ENCODE data around the gene CMTM6.
A peak's percentile ranks its signal among the peaks of the same experiment; 100 is the strongest.

CMTM6 gene

DNA sequence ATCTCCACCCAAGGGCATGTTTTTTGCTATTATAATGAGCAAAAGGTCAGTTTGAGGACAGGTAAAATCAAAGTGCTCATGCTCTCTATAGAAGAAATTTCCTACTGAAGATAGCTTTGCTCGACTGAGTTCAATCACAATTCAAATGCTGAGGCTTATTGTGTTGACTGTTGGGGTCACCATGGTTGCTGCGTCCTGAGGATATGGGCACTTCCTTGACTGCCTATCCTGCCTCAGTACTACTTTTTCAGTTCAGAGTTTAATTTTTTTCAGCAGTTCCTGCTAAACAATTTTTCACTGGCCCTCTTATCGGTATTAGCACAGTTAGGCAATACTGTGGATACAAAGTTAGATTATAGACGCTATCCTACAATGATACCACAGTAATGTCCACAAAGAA, 3.8 kb upstream of the CMTM6 start:
- Histone ChIP-seq H3K4me1 (ENCODE audit: control insufficient read depth, insufficient read depth, low read length) (no peaks in the 10 kb centered on the region), H3K36me3 (ENCODE audit: control insufficient read depth in 2 of 2, insufficient read depth in 1 of 2, low read length in 2 of 2) (no peaks in the 10 kb centered on the region), H3K27ac (ENCODE audit: extremely low read depth, low read depth, low read length) (no peak overlapping the region), H3K4me3 (ENCODE audit: low read depth, low read length) (no peak overlapping the region), H3K9me3 (ENCODE audit: control insufficient read depth, insufficient read depth, low read depth, low read length) (no peaks in the 10 kb centered on the region)
- POLR2A ChIA-PET, result no interaction called here
- TF ChIP-seq REPIN1 (tag by site-specific recombination; IDR thresholded peaks at IDR 0.05; ENCODE audit: low read depth), result no peak
- no peak for TF ChIP-seq HOXA7 (CRISPR knock-in tag; IDR thresholded peaks at IDR 0.05; ENCODE audit: borderline replicate concordance)
- TF ChIP-seq, protein P1, sequence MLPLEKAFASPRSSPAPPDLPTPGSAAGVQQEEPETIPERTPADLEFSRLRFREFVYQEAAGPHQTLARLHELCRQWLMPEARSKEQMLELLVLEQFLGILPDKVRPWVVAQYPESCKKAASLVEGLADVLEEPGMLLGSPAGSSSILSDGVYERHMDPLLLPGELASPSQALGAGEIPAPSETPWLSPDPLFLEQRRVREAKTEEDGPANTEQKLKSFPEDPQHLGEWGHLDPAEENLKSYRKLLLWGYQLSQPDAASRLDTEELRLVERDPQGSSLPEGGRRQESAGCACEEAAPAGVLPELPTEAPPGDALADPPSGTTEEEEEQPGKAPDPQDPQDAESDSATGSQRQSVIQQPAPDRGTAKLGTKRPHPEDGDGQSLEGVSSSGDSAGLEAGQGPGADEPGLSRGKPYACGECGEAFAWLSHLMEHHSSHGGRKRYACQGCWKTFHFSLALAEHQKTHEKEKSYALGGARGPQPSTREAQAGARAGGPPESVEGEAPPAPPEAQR (tag by site-specific recombination; IDR thresholded peaks at IDR 0.05), result no peak
- TF ChIP-seq ZNF530 (tag by site-specific recombination; IDR thresholded peaks at IDR 0.05; ENCODE audit: low read depth), result no peak
- TF ChIP-seq, protein P2, sequence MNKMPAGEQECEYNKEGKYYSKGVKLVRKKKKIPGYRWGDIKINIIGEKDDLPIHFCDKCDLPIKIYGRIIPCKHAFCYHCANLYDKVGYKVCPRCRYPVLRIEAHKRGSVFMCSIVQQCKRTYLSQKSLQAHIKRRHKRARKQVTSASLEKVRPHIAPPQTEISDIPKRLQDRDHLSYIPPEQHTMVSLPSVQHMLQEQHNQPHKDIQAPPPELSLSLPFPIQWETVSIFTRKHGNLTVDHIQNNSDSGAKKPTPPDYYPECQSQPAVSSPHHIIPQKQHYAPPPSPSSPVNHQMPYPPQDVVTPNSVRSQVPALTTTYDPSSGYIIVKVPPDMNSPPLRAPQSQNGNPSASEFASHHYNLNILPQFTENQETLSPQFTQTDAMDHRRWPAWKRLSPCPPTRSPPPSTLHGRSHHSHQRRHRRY (tag by site-specific recombination; IDR thresholded peaks at IDR 0.05), result no peak
- no peak for TF ChIP-seq ZNF24 (tag by site-specific recombination; IDR thresholded peaks at IDR 0.05)
- no peak for TF ChIP-seq ZNF394 (tag by site-specific recombination; IDR thresholded peaks at IDR 0.05; ENCODE audit: borderline replicate concordance)
- TF ChIP-seq, protein P3, sequence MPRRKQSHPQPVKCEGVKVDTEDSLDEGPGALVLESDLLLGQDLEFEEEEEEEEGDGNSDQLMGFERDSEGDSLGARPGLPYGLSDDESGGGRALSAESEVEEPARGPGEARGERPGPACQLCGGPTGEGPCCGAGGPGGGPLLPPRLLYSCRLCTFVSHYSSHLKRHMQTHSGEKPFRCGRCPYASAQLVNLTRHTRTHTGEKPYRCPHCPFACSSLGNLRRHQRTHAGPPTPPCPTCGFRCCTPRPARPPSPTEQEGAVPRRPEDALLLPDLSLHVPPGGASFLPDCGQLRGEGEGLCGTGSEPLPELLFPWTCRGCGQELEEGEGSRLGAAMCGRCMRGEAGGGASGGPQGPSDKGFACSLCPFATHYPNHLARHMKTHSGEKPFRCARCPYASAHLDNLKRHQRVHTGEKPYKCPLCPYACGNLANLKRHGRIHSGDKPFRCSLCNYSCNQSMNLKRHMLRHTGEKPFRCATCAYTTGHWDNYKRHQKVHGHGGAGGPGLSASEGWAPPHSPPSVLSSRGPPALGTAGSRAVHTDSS (tag by site-specific recombination; IDR thresholded peaks at IDR 0.05), result no peak
- no peak for TF ChIP-seq ZNF423 (tag by site-specific recombination; IDR thresholded peaks at IDR 0.05)
- TF ChIP-seq, protein P4, sequence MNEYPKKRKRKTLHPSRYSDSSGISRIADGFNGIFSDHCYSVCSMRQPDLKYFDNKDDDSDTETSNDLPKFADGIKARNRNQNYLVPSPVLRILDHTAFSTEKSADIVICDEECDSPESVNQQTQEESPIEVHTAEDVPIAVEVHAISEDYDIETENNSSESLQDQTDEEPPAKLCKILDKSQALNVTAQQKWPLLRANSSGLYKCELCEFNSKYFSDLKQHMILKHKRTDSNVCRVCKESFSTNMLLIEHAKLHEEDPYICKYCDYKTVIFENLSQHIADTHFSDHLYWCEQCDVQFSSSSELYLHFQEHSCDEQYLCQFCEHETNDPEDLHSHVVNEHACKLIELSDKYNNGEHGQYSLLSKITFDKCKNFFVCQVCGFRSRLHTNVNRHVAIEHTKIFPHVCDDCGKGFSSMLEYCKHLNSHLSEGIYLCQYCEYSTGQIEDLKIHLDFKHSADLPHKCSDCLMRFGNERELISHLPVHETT (tag by site-specific recombination; IDR thresholded peaks at IDR 0.05), result no peak
- no peak for TF ChIP-seq ZNF837 (tag by site-specific recombination; IDR thresholded peaks at IDR 0.05)
- CTCF ChIA-PET, result interaction anchor here (0.7 to 1.2 kb wide), 2 partner anchors 159 to 161 kb away, joined by 3 to 5 read pairs; no protein-coding TSS in a partner anchor

DNA sequence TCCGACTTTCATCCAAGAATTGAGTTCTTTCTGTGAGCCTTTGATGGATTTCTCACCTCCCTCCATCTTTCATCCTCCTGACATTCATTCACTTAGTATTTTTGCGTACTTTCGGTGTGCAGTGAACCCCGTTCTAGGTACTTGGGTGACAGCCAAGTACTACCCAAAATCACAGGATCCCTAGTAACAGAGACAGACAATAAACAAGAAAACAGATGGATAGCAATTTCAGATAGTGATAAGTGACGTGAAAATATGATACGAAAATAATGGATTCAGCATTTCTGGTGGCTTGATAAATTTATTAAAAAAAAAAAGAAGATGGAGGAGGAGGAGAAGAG, 264 bp upstream of the CMTM6 start:
- Histone ChIP-seq H3K4me1 (ENCODE audit: control insufficient read depth, insufficient read depth, low read length) (peaks cover 4% of the 10 kb centered on the region; the same call in 1 of the 2 replicates), H3K27ac (ENCODE audit: extremely low read depth, low read depth, low read length) (no peak overlapping the region)
- POLR2A ChIA-PET, result interaction anchor here (0.6 to 1.9 kb wide), 3 partner anchors 67 to 672 kb away, joined by 3 to 7 read pairs (median 3); partner anchors contain the start of genes CNOT10 and DYNC1LI1

More for the DNA sequence above, 264 bp upstream of the CMTM6 start:
- Histone ChIP-seq H3K36me3 (ENCODE audit: control insufficient read depth in 2 of 2, insufficient read depth in 1 of 2, low read length in 2 of 2) (no peaks in the 10 kb centered on the region), H3K4me3 (ENCODE audit: low read depth, low read length) (peak overlapping the region; percentile 90), H3K9me3 (ENCODE audit: control insufficient read depth, insufficient read depth, low read depth, low read length) (no peaks in the 10 kb centered on the region)
- TF ChIP-seq ZNF76 (tag by site-specific recombination; IDR thresholded peaks at IDR 0.05; ENCODE audit: borderline replicate concordance, low read depth) (no peak), ZNF621 (tag by site-specific recombination; IDR thresholded peaks at IDR 0.05) (no peak), SCRT2 (tag by site-specific recombination; IDR thresholded peaks at IDR 0.05) (no peak), ZNF785 (tag by site-specific recombination; IDR thresholded peaks at IDR 0.05) (no peak), ZNF600 (tag by site-specific recombination; IDR thresholded peaks at IDR 0.05) (no peak), ZNF184 (tag by site-specific recombination; IDR thresholded peaks at IDR 0.05) (no peak), ZNF274 (IDR thresholded peaks at IDR 0.05; ENCODE audit: low read length) (no peak), ZNF274 (tag by site-specific recombination; IDR thresholded peaks at IDR 0.05; ENCODE audit: borderline replicate concordance) (no peak), KLF9 (tag by site-specific recombination; IDR thresholded peaks at IDR 0.05; ENCODE audit: low read depth) (no peak), OSR2 (tag by site-specific recombination; IDR thresholded peaks at IDR 0.05) (no peak)
- TF ChIP-seq, protein P5, sequence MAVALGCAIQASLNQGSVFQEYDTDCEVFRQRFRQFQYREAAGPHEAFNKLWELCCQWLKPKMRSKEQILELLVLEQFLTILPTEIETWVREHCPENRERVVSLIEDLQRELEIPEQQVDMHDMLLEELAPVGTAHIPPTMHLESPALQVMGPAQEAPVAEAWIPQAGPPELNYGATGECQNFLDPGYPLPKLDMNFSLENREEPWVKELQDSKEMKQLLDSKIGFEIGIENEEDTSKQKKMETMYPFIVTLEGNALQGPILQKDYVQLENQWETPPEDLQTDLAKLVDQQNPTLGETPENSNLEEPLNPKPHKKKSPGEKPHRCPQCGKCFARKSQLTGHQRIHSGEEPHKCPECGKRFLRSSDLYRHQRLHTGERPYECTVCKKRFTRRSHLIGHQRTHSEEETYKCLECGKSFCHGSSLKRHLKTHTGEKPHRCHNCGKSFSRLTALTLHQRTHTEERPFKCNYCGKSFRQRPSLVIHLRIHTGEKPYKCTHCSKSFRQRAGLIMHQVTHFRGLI (tag by site-specific recombination; IDR thresholded peaks at IDR 0.05), result no peak
- TF ChIP-seq, protein P6, sequence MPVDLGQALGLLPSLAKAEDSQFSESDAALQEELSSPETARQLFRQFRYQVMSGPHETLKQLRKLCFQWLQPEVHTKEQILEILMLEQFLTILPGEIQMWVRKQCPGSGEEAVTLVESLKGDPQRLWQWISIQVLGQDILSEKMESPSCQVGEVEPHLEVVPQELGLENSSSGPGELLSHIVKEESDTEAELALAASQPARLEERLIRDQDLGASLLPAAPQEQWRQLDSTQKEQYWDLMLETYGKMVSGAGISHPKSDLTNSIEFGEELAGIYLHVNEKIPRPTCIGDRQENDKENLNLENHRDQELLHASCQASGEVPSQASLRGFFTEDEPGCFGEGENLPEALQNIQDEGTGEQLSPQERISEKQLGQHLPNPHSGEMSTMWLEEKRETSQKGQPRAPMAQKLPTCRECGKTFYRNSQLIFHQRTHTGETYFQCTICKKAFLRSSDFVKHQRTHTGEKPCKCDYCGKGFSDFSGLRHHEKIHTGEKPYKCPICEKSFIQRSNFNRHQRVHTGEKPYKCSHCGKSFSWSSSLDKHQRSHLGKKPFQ (tag by site-specific recombination; IDR thresholded peaks at IDR 0.05), result no peak
- CTCF ChIA-PET, result no interaction called here

Data from HEK293 (cell line).